ENCODE measurements around the gene OTOP3.

The OTOP3 gene

DNA sequence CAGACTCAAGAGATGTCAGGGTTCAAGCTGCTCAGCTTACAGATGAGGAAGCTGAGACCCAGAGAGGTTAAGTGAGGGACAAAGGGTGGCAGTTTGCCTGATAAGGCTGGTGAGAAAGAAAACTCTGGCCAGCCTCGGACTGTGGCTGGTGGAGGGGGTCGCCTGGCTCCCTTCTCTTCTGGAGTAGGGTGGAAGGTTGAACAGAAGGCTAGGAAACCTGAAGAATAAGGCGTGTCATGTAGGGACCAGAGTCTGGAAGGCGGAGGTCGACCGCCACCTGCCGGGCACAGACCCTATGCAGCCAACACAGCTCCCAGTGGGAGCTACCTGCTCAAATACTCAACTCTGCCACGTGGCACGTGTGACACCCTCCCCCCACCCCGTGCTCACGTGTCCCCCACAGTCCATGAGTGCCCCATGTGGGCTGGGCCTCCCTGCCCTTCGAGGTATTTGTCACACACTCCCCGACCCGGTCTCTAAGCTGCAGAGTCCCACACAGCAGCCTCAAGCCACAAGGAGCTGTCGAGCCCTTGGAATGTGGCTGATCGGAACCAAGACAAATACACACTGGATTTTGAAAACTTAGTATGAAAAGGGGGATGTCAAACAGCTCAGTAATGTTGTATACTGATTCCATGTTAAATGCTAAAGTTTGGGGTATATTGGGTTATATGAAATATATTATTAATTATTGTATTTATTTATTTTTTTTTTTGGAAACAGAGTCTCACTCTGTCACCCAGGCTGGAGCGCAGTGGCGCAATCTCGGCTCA, 25.1 kb downstream of the OTOP3 start:
- Histone ChIP-seq H3K9me2 (replicated peaks; ENCODE audit: insufficient read depth, low read length) (no peaks in the 10 kb centered on the region), H3K4me2 (ENCODE audit: low read depth, low read length, poor library complexity, severe bottlenecking) (peak overlapping the region; percentile 21), H3F3A (ENCODE audit: insufficient read depth) (no peaks in the 10 kb centered on the region), H3K9me3 (ENCODE audit: insufficient read depth, low read length) (no peaks in the 10 kb centered on the region), H2AFZ (ENCODE audit: low read depth, low read length, severe bottlenecking) (peak overlapping the region; percentile 82), H3K27ac (ENCODE audit: low read depth, low read length) (no peak overlapping the region), H3K9ac (ENCODE audit: low read length) (no peak overlapping the region), H3K4me3 (ENCODE audit: insufficient read depth, low read length, poor library complexity, severe bottlenecking) (no peak overlapping the region), H3K27me3 (ENCODE audit: low read length) (no peaks in the 10 kb centered on the region), H4K20me1 (ENCODE audit: low read depth, low read length) (no peaks in the 10 kb centered on the region), H3K36me3 (ENCODE audit: low read length) (no peaks in the 10 kb centered on the region), H3K79me2 (ENCODE audit: insufficient read depth, low read length) (no peaks in the 10 kb centered on the region)
- TF ChIP-seq, protein P1, sequence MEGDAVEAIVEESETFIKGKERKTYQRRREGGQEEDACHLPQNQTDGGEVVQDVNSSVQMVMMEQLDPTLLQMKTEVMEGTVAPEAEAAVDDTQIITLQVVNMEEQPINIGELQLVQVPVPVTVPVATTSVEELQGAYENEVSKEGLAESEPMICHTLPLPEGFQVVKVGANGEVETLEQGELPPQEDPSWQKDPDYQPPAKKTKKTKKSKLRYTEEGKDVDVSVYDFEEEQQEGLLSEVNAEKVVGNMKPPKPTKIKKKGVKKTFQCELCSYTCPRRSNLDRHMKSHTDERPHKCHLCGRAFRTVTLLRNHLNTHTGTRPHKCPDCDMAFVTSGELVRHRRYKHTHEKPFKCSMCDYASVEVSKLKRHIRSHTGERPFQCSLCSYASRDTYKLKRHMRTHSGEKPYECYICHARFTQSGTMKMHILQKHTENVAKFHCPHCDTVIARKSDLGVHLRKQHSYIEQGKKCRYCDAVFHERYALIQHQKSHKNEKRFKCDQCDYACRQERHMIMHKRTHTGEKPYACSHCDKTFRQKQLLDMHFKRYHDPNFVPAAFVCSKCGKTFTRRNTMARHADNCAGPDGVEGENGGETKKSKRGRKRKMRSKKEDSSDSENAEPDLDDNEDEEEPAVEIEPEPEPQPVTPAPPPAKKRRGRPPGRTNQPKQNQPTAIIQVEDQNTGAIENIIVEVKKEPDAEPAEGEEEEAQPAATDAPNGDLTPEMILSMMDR (IDR thresholded peaks at IDR 0.05; ENCODE audit: insufficient read depth, low read length, poor library complexity, severe bottlenecking), result peak; percentile 65
- TF ChIP-seq EZH2phosphoT487 (conservative IDR thresholded peaks at IDR 0.05; ENCODE audit: low read length), result no peak

DNA sequence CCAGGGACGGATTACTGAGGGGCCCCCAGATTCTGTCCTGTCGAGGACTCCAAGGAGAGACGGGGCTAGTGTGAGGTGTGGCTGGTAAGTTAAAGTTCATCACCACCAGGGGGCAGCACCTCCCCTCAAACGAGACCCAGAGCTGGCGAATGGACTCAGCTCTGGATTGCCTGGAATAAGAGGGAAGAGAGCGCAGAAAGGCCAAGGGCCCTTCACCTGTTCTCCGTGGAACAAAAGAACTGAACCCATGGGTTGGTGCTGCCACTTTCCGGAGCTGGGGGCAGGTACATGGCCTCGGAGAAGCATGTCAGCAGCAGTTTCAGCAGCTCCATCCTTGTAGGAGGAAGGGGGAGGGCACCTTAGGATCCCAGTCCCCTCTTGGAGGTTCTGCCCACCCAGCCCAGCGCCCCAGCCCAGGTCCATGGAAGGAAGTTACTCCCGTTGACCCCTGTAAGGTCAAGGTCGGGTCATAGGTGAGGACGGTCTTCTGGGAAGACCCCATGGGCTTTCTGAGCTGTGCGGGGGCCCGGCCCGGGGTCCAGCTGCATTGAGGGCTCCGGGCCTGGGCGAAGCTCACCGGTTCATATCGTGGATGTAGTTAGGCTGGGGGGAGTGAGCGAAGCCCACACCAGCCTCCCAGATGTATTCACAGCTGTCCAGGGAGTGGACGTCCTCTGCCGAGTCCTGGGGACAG, 26.1 kb downstream of the OTOP3 start:
- Histone ChIP-seq H3K9ac (ENCODE audit: low read length) (no peak overlapping the region), H3K4me2 (ENCODE audit: low read depth, low read length, poor library complexity, severe bottlenecking) (no peak overlapping the region)

DNA sequence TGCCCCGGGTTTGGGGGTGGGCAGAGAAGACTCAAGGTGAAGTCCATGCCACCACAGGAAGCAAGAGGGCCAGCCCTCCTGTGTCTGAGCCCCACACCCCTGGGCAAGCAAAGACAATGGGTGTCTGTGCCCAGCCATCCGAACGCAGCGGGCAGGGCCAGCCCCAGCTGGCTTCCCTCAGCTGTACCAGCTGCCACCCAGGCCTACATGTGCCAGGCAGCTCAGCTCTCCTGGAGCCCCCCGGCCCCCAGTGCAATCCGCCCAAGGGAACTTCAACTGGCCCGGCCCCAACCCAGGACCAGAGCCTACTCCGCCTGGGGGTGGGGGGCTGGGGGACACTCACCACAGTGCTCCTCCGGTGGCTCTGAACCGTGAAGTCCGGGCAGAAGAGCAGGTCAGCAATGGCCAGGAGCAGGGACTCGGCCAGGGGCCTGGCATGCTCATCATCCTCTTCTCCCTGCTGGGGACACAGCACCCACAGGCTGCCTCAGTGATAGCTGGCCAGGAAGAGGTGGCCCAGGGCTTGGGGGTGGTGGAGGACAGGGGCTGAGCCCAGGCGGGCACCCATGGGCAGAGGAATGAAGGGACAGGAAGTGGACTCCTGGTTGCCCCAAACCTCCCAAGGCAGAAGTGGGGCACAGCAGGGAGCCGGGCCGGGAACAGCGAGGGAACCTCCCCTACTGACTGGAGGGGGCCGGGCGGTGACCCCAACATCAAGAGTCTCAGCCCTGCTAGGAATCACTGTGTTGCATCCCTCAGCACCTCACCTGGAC, 27.1 kb downstream of the OTOP3 start:
- Histone ChIP-seq H3K4me2 (ENCODE audit: low read depth, low read length, poor library complexity, severe bottlenecking) (no peak overlapping the region), H2AFZ (ENCODE audit: low read depth, low read length, severe bottlenecking) (no peak overlapping the region), H3K9me3 (ENCODE audit: insufficient read depth, low read length) (no peaks in the 10 kb centered on the region), H3K27me3 (ENCODE audit: low read length) (no peaks in the 10 kb centered on the region), H3F3A (ENCODE audit: insufficient read depth) (no peaks in the 10 kb centered on the region), H3K36me3 (ENCODE audit: low read length) (no peaks in the 10 kb centered on the region), H3K79me2 (ENCODE audit: insufficient read depth, low read length) (no peaks in the 10 kb centered on the region), H3K27ac (ENCODE audit: low read depth, low read length) (no peak overlapping the region), H3K4me3 (ENCODE audit: insufficient read depth, low read length, poor library complexity, severe bottlenecking) (no peak overlapping the region), H3K9me2 (replicated peaks; ENCODE audit: insufficient read depth, low read length) (no peaks in the 10 kb centered on the region), H3K9ac (ENCODE audit: low read length) (no peak overlapping the region), H4K20me1 (ENCODE audit: low read depth, low read length) (no peaks in the 10 kb centered on the region)
- no peak for TF ChIP-seq EZH2phosphoT487 (conservative IDR thresholded peaks at IDR 0.05; ENCODE audit: low read length)
- TF ChIP-seq, protein P1 (IDR thresholded peaks at IDR 0.05; ENCODE audit: insufficient read depth, low read length, poor library complexity, severe bottlenecking), result no peak

More for the DNA sequence above, 26.1 kb downstream of the OTOP3 start:
- H3F3A ChIP-seq (ENCODE audit: insufficient read depth), result no peaks in the 10 kb centered on the region
- no peak overlapping the region for H3K27ac ChIP-seq (ENCODE audit: low read depth, low read length)
- H3K9me3 ChIP-seq (ENCODE audit: insufficient read depth, low read length), result no peaks in the 10 kb centered on the region
- H2AFZ ChIP-seq (ENCODE audit: low read depth, low read length, severe bottlenecking), result no peak overlapping the region
- H3K36me3 ChIP-seq (ENCODE audit: low read length), result no peaks in the 10 kb centered on the region
- no peak overlapping the region for H3K4me3 ChIP-seq (ENCODE audit: insufficient read depth, low read length, poor library complexity, severe bottlenecking)
- H3K27me3 ChIP-seq (ENCODE audit: low read length), result no peaks in the 10 kb centered on the region
- TF ChIP-seq EZH2phosphoT487 (conservative IDR thresholded peaks at IDR 0.05; ENCODE audit: low read length), result no peak
- TF ChIP-seq, protein P1 (IDR thresholded peaks at IDR 0.05; ENCODE audit: insufficient read depth, low read length, poor library complexity, severe bottlenecking), result peak; percentile 77
- no peaks in the 10 kb centered on the region for H4K20me1 ChIP-seq (ENCODE audit: low read depth, low read length)
- no peaks in the 10 kb centered on the region for H3K9me2 ChIP-seq (replicated peaks; ENCODE audit: insufficient read depth, low read length)
- H3K79me2 ChIP-seq (ENCODE audit: insufficient read depth, low read length), result no peaks in the 10 kb centered on the region

All from SU-DHL-6 (cell line).